ENCODE measurements around the gene ABCC11. TPM values are rescaled to one million over a fixed set of nuclear protein-coding genes. Genes with fewer than 3 reads are reported as not detected.

The ABCC11 gene
- total and polyA plus RNA-seq, 2 of the 4 experiments (the other 2 are of a cell fraction), result 0.09 to 0.18 TPM

DNA sequence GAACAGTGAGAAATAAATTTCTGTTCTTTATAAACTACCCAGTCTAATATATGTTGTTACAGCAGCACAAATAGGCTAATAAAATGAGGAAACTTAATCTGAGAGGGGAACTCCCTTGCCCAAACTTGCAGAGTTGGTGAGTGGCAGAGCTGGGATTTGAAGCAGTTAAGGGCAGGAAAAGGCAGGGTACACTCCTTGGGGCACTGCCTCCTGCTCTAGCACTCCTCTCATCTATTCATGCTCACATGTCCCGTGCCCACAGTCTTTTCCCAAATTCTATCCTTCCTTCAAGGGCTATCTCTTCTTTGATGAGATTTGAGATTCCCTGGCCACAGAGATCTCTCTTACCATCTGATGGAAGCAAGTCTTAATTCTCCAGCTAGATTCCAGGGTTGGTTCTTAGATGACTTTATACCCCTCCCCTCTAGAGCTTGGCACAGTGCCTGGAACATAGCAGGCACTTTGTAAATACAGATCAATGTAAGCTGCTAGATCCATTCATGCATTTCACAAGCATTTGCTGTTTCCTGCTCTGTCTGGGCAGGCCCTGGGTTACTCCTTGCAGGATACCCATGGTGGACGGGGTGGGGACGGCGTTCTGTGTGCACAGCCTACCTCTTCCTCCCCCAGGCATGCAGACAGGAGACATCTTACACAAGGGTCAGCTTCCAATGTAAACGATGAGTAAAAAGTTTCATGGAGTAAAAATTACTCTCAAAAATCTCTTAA, 52.3 kb downstream of the ABCC11 start:
- Histone ChIP-seq H3K4me2 (ENCODE audit: low read depth, low read length) (no peak overlapping the region), H2AK5ac (ENCODE audit: low read depth, low read length) (no peak overlapping the region), H3K18ac (ENCODE audit: low read depth, low read length) (no peak overlapping the region), H3K4ac (ENCODE audit: low read depth, low read length) (no peak overlapping the region), H2AK9ac (replicated peaks; ENCODE audit: low read depth, low read length, poor library complexity) (no peak overlapping the region), H3K79me1 (ENCODE audit: low read depth in 1 of 2, low read length in 2 of 2) (no peaks in the 10 kb centered on the region), H2BK20ac (ENCODE audit: low read depth, low read length) (no peak overlapping the region), H3K27me3 (ENCODE audit: control insufficient read depth, insufficient read depth, low read length) (peaks cover 12% of the 10 kb centered on the region), H4K20me1 (ENCODE audit: insufficient read depth, low read length) (no peaks in the 10 kb centered on the region), H3K9me1 (ENCODE audit: insufficient read depth, low read length) (no peaks in the 10 kb centered on the region; the same call in 1 of the 2 replicates), H3K56ac (ENCODE audit: extremely low read depth, insufficient read depth, low read length) (no peak overlapping the region), H3K9me3 (ENCODE audit: control insufficient read depth, insufficient read depth, low read length) (no peaks in the 10 kb centered on the region), H3K36me3 (ENCODE audit: control insufficient read depth, insufficient read depth, low read length) (no peaks in the 10 kb centered on the region), H4K8ac (ENCODE audit: low read depth in 2 of 2, low read length in 2 of 2) (no peak overlapping the region), H3K23ac (ENCODE audit: low read depth, low read length) (no peak overlapping the region), H4K5ac (ENCODE audit: low read depth, low read length) (no peak overlapping the region), H3K14ac (replicated peaks; ENCODE audit: low read depth, low read length) (no peak overlapping the region), H2BK15ac (ENCODE audit: low read depth, low read length) (no peak overlapping the region), H2BK120ac (ENCODE audit: low read depth, low read length) (no peak overlapping the region), H2BK5ac (ENCODE audit: low read depth, low read length, poor library complexity, severe bottlenecking) (no peak overlapping the region), H3K9ac (ENCODE audit: low read depth, low read length) (no peak overlapping the region), H4K91ac (ENCODE audit: insufficient read depth, low read depth, low read length) (no peak overlapping the region), H3K4me3 (ENCODE audit: insufficient read depth, low read depth, low read length) (no peak overlapping the region), H3K27ac (ENCODE audit: insufficient read depth, low read length) (no peak overlapping the region), H2AFZ (replicated peaks; ENCODE audit: low read length, poor library complexity) (no peak overlapping the region), H3K4me1 (ENCODE audit: control insufficient read depth, insufficient read depth, low read length) (no peaks in the 10 kb centered on the region)
- no TSS peak for BruUV-seq (replicated peaks)
- TF ChIP-seq, protein P1, sequence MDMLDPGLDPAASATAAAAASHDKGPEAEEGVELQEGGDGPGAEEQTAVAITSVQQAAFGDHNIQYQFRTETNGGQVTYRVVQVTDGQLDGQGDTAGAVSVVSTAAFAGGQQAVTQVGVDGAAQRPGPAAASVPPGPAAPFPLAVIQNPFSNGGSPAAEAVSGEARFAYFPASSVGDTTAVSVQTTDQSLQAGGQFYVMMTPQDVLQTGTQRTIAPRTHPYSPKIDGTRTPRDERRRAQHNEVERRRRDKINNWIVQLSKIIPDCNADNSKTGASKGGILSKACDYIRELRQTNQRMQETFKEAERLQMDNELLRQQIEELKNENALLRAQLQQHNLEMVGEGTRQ (IDR thresholded peaks at IDR 0.05; ENCODE audit: low read depth, low read length), result no peak
- TF ChIP-seq, protein P2, sequence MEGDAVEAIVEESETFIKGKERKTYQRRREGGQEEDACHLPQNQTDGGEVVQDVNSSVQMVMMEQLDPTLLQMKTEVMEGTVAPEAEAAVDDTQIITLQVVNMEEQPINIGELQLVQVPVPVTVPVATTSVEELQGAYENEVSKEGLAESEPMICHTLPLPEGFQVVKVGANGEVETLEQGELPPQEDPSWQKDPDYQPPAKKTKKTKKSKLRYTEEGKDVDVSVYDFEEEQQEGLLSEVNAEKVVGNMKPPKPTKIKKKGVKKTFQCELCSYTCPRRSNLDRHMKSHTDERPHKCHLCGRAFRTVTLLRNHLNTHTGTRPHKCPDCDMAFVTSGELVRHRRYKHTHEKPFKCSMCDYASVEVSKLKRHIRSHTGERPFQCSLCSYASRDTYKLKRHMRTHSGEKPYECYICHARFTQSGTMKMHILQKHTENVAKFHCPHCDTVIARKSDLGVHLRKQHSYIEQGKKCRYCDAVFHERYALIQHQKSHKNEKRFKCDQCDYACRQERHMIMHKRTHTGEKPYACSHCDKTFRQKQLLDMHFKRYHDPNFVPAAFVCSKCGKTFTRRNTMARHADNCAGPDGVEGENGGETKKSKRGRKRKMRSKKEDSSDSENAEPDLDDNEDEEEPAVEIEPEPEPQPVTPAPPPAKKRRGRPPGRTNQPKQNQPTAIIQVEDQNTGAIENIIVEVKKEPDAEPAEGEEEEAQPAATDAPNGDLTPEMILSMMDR (conservative IDR thresholded peaks at IDR 0.05; ENCODE audit: low read depth, low read length), result no peak
- dilution Hi-C loops (cut with HindIII; ENCODE audit: low sequenced_read_pairs, unreplicated experiment) (no loop called here), in situ Hi-C loops (cut with MboI; ENCODE audit: low sequenced_read_pairs) (no loop called here), intact Hi-C loops (cut with micrococcal nuclease) (no loop called here)
- no CpG with 5 or more reads among the region's 5 CpGs for WGBS, 2 experiments (ENCODE audit: extremely low coverage in 2 of 2, insufficient read length in 1 of 2)
- peak; percentile 56 for DNase-seq
- POLR2A ChIA-PET (ENCODE audit: unreplicated experiment), result no interaction called here
- ATAC-seq (ENCODE audit: low read depth), result peak; percentile 87
- CTCF ChIA-PET, result interaction anchor here (1.0 kb wide), 1 partner anchor 21 kb away, joined by 3 read pairs; no protein-coding TSS in a partner anchor

Measured in IMR-90 (cell line).